ENCODE data around the gene NOSTRIN.
A peak's percentile ranks its signal among the peaks of the same experiment; 100 is the strongest.

DNA sequence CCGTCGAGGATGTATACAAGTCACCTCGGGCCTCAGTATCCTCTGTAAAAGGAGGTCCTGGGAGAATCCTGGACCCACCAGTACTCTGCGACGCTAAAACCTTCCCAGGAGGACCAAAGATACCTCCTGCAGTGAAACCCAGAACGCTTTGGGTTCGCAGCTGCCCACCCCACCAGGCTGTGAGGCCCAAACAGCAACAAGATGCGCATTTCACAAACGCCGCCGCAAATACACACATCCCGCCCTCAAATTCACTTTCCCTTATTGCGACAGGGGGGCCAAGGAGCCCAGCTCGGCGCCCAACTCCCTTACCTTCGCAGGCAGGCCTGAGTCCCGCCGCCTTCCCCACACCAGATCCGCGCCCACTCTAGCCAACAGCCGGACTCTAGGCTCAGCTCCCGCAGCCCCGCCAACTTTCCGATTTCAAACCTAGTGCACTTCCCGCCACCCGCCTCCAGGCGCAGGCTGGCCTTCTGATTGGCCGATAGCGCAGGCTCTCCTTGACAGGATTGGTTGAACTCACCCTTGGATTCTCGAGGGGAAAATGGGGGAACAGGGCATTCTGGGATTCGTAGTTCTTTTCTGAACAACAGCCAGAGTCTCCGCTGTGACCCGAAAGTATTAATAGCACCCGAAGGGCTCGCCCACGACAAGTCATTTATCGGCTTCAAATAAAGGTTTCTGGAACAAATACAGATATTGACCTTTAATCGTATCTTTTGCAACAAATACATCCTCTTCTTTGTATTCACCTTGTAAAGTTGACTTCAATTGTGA, 87.8 kb downstream of the NOSTRIN start, which contains the start of gene SPC25:
- TF ChIP-seq, protein P1, sequence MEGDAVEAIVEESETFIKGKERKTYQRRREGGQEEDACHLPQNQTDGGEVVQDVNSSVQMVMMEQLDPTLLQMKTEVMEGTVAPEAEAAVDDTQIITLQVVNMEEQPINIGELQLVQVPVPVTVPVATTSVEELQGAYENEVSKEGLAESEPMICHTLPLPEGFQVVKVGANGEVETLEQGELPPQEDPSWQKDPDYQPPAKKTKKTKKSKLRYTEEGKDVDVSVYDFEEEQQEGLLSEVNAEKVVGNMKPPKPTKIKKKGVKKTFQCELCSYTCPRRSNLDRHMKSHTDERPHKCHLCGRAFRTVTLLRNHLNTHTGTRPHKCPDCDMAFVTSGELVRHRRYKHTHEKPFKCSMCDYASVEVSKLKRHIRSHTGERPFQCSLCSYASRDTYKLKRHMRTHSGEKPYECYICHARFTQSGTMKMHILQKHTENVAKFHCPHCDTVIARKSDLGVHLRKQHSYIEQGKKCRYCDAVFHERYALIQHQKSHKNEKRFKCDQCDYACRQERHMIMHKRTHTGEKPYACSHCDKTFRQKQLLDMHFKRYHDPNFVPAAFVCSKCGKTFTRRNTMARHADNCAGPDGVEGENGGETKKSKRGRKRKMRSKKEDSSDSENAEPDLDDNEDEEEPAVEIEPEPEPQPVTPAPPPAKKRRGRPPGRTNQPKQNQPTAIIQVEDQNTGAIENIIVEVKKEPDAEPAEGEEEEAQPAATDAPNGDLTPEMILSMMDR (conservative IDR thresholded peaks at IDR 0.05) = no peak
- peak; percentile 55 for TF ChIP-seq ZFX (IDR thresholded peaks at IDR 0.05)

Measured in C4-2B (cell line).